ENCODE measurements around the gene PRPF8. TPM values are rescaled to one million over a fixed set of nuclear protein-coding genes. Genes with fewer than 3 reads are reported as not detected.

PRPF8 gene
- total RNA-seq, 2 donors from 2014 or later = 298 to 375 TPM

GRCh38 chr17:1729966-1730325, 45.3 kb upstream of the PRPF8 start:
- H3K27ac ChIP-seq (ENCODE audit: low read depth, low read length) = no peak overlapping the region
- DNase-seq = no peak
- Mint-ChIP-seq H3K27me3 (ENCODE audit: insufficient read depth) (no peaks in the 10 kb centered on the region), H3K36me3 (ENCODE audit: low read depth) (peaks cover 17% of the 10 kb centered on the region), H3K27ac (no peak overlapping the region), H3K4me1 (no peaks in the 10 kb centered on the region), H3K9me3 (no peaks in the 10 kb centered on the region), H3K4me3 (no peak overlapping the region)
- no peak overlapping the region for H3K9ac ChIP-seq (ENCODE audit: extremely low read depth, low read length, poor library complexity, severe bottlenecking)
- H3K4me1 ChIP-seq (ENCODE audit: control insufficient read depth, insufficient read depth, low read length) = no peaks in the 10 kb centered on the region
- H3K9me3 ChIP-seq (ENCODE audit: control insufficient read depth, low read length) = no peaks in the 10 kb centered on the region
- 87 to 94% methylated on average over 6 to 15 of the region's 15 CpGs for WGBS, 2 experiments (ENCODE audit: insufficient coverage in 1 of 2, insufficient read length in 1 of 2)
- no peaks in the 10 kb centered on the region for H3K27me3 ChIP-seq (ENCODE audit: control insufficient read depth, insufficient read depth, low read length, poor library complexity, severe bottlenecking)
- H3K36me3 ChIP-seq (ENCODE audit: control insufficient read depth, insufficient read depth, low read length) = no peaks in the 10 kb centered on the region
- TF ChIP-seq CTCF (conservative IDR thresholded peaks at IDR 0.05) = no peak
- no peak overlapping the region for H3K4me3 ChIP-seq (ENCODE audit: low read length)

GRCh38 chr17:1727876-1728630, 43.4 kb upstream of the PRPF8 start:
- Histone ChIP-seq H3K9me3 (ENCODE audit: control insufficient read depth, low read length) (no peaks in the 10 kb centered on the region), H3K9ac (ENCODE audit: extremely low read depth, low read length, poor library complexity, severe bottlenecking) (no peak overlapping the region), H3K4me3 (ENCODE audit: low read length) (no peak overlapping the region), H3K27me3 (ENCODE audit: control insufficient read depth, insufficient read depth, low read length, poor library complexity, severe bottlenecking) (no peaks in the 10 kb centered on the region), H3K36me3 (ENCODE audit: control insufficient read depth, insufficient read depth, low read length) (no peaks in the 10 kb centered on the region), H3K27ac (ENCODE audit: low read depth, low read length) (no peak overlapping the region), H3K4me1 (ENCODE audit: control insufficient read depth, insufficient read depth, low read length) (no peaks in the 10 kb centered on the region)
- Mint-ChIP-seq H3K27ac (no peak overlapping the region), H3K36me3 (ENCODE audit: low read depth) (peaks cover 15% of the 10 kb centered on the region), H3K27me3 (ENCODE audit: insufficient read depth) (no peaks in the 10 kb centered on the region), H3K4me3 (no peak overlapping the region), H3K4me1 (no peaks in the 10 kb centered on the region), H3K9me3 (no peaks in the 10 kb centered on the region)
- TF ChIP-seq CTCF (conservative IDR thresholded peaks at IDR 0.05) = no peak
- WGBS, 2 experiments (ENCODE audit: insufficient coverage in 1 of 2, insufficient read length in 1 of 2) = 93 to 97% methylated on average over 13 to 28 of the region's 28 CpGs
- peak; percentile 45 for DNase-seq

GRCh38 chr17:1727258-1727789, 42.7 kb upstream of the PRPF8 start:
- Histone ChIP-seq H3K4me3 (ENCODE audit: low read length) (no peak overlapping the region), H3K27ac (ENCODE audit: low read depth, low read length) (no peak overlapping the region), H3K36me3 (ENCODE audit: control insufficient read depth, insufficient read depth, low read length) (no peaks in the 10 kb centered on the region), H3K4me1 (ENCODE audit: control insufficient read depth, insufficient read depth, low read length) (no peaks in the 10 kb centered on the region), H3K9me3 (ENCODE audit: control insufficient read depth, low read length) (no peaks in the 10 kb centered on the region), H3K9ac (ENCODE audit: extremely low read depth, low read length, poor library complexity, severe bottlenecking) (no peak overlapping the region), H3K27me3 (ENCODE audit: control insufficient read depth, insufficient read depth, low read length, poor library complexity, severe bottlenecking) (no peaks in the 10 kb centered on the region)
- DNase-seq = no peak
- H3K4me1 Mint-ChIP-seq = no peaks in the 10 kb centered on the region
- no peak overlapping the region for H3K4me3 Mint-ChIP-seq
- H3K27ac Mint-ChIP-seq = no peak overlapping the region
- H3K9me3 Mint-ChIP-seq = no peaks in the 10 kb centered on the region
- 93 to 95% methylated on average over 17 to 21 of the region's 21 CpGs for WGBS, 2 experiments (ENCODE audit: insufficient coverage in 1 of 2, insufficient read length in 1 of 2)
- no peak for TF ChIP-seq CTCF (conservative IDR thresholded peaks at IDR 0.05)
- H3K27me3 Mint-ChIP-seq (ENCODE audit: insufficient read depth) = no peaks in the 10 kb centered on the region
- H3K36me3 Mint-ChIP-seq (ENCODE audit: low read depth) = peaks cover 15% of the 10 kb centered on the region

All from endodermal cell (in vitro differentiated cells).